HL-60 (cell line): ENCODE measurements around the gene KAZN.

Experiments
- DNase-seq, 2 experiments: peaks; one replicate each; pipeline ENCODE4 v3.0.0-alpha.2; 2010 to 2020; ENCODE audit warnings: low read depth in 1 of 2, low spot score in 1 of 2
- H3K27ac ChIP-seq: fragments of 250-450 bp; sonication (Bioruptor Pico); replicated peaks from 2 replicates; pipeline ENCODE4 v1.5.1; 2020; ENCODE audit warnings: mild to moderate bottlenecking, moderate library complexity
- H3K27me3 ChIP-seq: fragments of 250-450 bp; sonication (Bioruptor Pico); 2 replicates; pipeline ENCODE4 v1.5.1; 2021; ENCODE audit warnings: mild to moderate bottlenecking, moderate library complexity; ENCODE audit not compliant: insufficient read depth, poor library complexity, severe bottlenecking
- H3K4me3 ChIP-seq: replicated peaks from 2 replicates; pipeline ENCODE4 v1.5.1; 2011; ENCODE audit warnings: mild to moderate bottlenecking, control low read depth, low read length; ENCODE audit not compliant: insufficient read depth
- GABPA ChIP-seq: IDR thresholded peaks from 2 replicates; pipeline ENCODE4 v1.6.1; 2012; ENCODE audit warnings: low read depth
- POLR2AphosphoS5 ChIP-seq: IDR thresholded peaks from 2 replicates; pipeline ENCODE4 v1.6.1; 2012; ENCODE audit warnings: low read depth
- SPI1 ChIP-seq: IDR thresholded peaks from 2 replicates; pipeline ENCODE4 v1.6.1; 2012; ENCODE audit warnings: low read depth, mild to moderate bottlenecking, borderline replicate concordance
- TF ChIP-seq, protein P1 (sequence below): IDR thresholded peaks from 2 replicates; pipeline ENCODE4 v1.6.1; 2012; ENCODE audit warnings: low read depth; ENCODE audit not compliant: insufficient replicate concordance
- TF ChIP-seq, protein P2 (sequence below): IDR thresholded peaks from one replicate; pipeline ENCODE4 v1.5.1; 2011; ENCODE audit warnings: low read length, control low read depth, inconsistent platforms; ENCODE audit not compliant: insufficient read depth

The KAZN gene

DNA sequence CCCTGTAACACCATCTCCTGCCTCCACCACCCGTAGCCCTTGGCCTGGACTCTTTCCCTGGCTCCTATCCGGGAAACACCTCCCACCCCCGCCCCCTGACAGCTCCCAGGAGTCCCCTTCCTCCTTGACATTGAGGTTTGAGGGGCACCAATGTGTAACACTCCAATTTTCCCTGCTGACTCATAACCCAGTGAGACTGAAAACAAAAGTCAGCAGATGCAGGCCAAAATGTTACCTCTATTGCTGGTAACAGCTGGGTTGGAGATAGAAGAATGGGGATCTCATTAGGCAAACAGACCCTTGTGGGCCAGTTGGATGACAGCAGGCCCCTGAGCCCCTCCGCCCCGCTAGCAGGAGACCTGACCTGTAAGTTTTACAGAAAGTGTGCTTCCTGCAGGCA lies 237.2 kb downstream of the KAZN start:
- TF ChIP-seq SPI1 (no peak), POLR2AphosphoS5 (no peak), GABPA (no peak)
- Histone ChIP-seq H3K27ac (no peak overlapping the region), H3K4me3 (no peak overlapping the region), H3K27me3 (no peaks in the 10 kb centered on the region)
- no peak for DNase-seq

GRCh38 chr1:14836426-14837140 lies 238.1 kb downstream of the KAZN start:
- Histone ChIP-seq H3K27me3 (no peaks in the 10 kb centered on the region), H3K27ac (no peak overlapping the region), H3K4me3 (no peak overlapping the region)
- TF ChIP-seq, protein P1, sequence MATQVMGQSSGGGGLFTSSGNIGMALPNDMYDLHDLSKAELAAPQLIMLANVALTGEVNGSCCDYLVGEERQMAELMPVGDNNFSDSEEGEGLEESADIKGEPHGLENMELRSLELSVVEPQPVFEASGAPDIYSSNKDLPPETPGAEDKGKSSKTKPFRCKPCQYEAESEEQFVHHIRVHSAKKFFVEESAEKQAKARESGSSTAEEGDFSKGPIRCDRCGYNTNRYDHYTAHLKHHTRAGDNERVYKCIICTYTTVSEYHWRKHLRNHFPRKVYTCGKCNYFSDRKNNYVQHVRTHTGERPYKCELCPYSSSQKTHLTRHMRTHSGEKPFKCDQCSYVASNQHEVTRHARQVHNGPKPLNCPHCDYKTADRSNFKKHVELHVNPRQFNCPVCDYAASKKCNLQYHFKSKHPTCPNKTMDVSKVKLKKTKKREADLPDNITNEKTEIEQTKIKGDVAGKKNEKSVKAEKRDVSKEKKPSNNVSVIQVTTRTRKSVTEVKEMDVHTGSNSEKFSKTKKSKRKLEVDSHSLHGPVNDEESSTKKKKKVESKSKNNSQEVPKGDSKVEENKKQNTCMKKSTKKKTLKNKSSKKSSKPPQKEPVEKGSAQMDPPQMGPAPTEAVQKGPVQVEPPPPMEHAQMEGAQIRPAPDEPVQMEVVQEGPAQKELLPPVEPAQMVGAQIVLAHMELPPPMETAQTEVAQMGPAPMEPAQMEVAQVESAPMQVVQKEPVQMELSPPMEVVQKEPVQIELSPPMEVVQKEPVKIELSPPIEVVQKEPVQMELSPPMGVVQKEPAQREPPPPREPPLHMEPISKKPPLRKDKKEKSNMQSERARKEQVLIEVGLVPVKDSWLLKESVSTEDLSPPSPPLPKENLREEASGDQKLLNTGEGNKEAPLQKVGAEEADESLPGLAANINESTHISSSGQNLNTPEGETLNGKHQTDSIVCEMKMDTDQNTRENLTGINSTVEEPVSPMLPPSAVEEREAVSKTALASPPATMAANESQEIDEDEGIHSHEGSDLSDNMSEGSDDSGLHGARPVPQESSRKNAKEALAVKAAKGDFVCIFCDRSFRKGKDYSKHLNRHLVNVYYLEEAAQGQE = no peak
- no peak for TF ChIP-seq POLR2AphosphoS5
- no peak for TF ChIP-seq SPI1
- no peak for TF ChIP-seq GABPA
- TF ChIP-seq, protein P2, sequence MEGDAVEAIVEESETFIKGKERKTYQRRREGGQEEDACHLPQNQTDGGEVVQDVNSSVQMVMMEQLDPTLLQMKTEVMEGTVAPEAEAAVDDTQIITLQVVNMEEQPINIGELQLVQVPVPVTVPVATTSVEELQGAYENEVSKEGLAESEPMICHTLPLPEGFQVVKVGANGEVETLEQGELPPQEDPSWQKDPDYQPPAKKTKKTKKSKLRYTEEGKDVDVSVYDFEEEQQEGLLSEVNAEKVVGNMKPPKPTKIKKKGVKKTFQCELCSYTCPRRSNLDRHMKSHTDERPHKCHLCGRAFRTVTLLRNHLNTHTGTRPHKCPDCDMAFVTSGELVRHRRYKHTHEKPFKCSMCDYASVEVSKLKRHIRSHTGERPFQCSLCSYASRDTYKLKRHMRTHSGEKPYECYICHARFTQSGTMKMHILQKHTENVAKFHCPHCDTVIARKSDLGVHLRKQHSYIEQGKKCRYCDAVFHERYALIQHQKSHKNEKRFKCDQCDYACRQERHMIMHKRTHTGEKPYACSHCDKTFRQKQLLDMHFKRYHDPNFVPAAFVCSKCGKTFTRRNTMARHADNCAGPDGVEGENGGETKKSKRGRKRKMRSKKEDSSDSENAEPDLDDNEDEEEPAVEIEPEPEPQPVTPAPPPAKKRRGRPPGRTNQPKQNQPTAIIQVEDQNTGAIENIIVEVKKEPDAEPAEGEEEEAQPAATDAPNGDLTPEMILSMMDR = no peak
- DNase-seq = no peak

DNA sequence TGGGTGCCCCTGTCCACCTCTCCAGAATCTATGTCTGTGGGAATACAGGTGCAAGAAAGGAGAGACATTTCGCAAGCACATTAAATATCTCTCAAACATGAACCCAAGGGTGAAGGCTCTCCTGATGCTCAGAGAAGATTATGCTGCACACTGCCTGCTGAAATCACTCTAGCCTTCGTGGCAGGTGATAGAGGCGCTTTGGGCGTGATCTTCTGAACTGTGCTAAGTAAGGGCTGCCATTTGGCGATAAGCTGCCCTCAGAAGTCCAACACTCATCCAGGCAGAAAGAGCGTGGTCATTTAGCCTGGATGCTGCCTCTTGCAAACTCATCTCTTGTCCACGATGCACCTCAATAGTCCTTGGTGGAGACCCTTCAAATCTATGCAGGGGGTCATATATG lies 241.9 kb downstream of the KAZN start:
- DNase-seq = no peak
- Histone ChIP-seq H3K27ac (no peak overlapping the region), H3K27me3 (no peaks in the 10 kb centered on the region), H3K4me3 (no peak overlapping the region)
- TF ChIP-seq, protein P1 = no peak
- no peak for TF ChIP-seq SPI1
- TF ChIP-seq, protein P2 = no peak
- no peak for TF ChIP-seq POLR2AphosphoS5
- TF ChIP-seq GABPA = no peak

- Histone ChIP-seq H3K4me3 (no peak overlapping the region), H3K27ac (no peak overlapping the region), H3K27me3 (no peaks in the 10 kb centered on the region)
- no peak for DNase-seq
- TF ChIP-seq GABPA (no peak), SPI1 (no peak), POLR2AphosphoS5 (no peak)
- TF ChIP-seq, protein P1 = no peak
- TF ChIP-seq, protein P2 = no peak
These were observed 243.0 kb downstream of the KAZN start for GRCh38 chr1:14841456-14841855.
